Ascending aorta (tissue), 2 donors: ENCODE results near the gene ASZ1. TPM values are rescaled to one million over a fixed set of nuclear protein-coding genes. Genes with fewer than 3 reads are reported as not detected.

Experiments
- DNase-seq, 2 donors: peaks; one replicate each; pipeline ENCODE4 v3.0.0-alpha.2; 2019; ENCODE audit warnings: low spot score in 2 of 2
- H3K27ac ChIP-seq, 2 donors: fragments of 200-600 bp; sonication (generic); one replicate each; pipeline ENCODE4 v1.5.1; 2016 to 2017; ENCODE audit warnings: mild to moderate bottlenecking in 1 of 2
- H3K27me3 ChIP-seq: fragments of 200-600 bp; sonication (generic); one replicate; pipeline ENCODE4 v1.5.1; 2017
- H3K36me3 ChIP-seq, 2 donors: fragments of 200-600 bp; sonication (generic); one replicate each; pipeline ENCODE4 v1.5.1; 2016
- H3K4me1 ChIP-seq, 2 donors: fragments of 200-600 bp; sonication (generic); one replicate each; pipeline ENCODE4 v1.5.1; 2016 to 2017; ENCODE audit warnings: mild to moderate bottlenecking in 1 of 2
- H3K4me3 ChIP-seq, 2 donors: fragments of 200-600 bp; sonication (generic); one replicate each; pipeline ENCODE4 v1.5.1; 2016 to 2017; ENCODE audit warnings: mild to moderate bottlenecking in 1 of 2
- H3K9me3 ChIP-seq, 2 donors: fragments of 200-600 bp; sonication (generic); one replicate each; pipeline ENCODE4 v1.5.1; 2016
- CTCF ChIP-seq, 3 experiments: fragments of 200-600 bp in 2 of 3; fragments of 450-650 bp in 1 of 3; sonication (generic) in 2 of 3; IDR thresholded peaks; one replicate each; pipeline ENCODE4 v1.5.1; 2016 to 2019; ENCODE audit warnings: antibody characterized with exemption in 3 of 3, mild to moderate bottlenecking in 1 of 3, moderate library complexity in 1 of 3
- intact Hi-C: fragments of 100-400 bp; cut with DNase I; formaldehyde crosslinking; loops from one replicate; pipeline ENCODE4 v1.15.1; 2023
- total RNA-seq: library from RNA; depleted of rRNA; stranded (reverse); fragments of >200 nt; gene quantifications from one replicate; pipeline ENCODE4 v1.1.0, GENCODE V29; 2016

The ASZ1 gene
- total RNA-seq, 1 donor from 2014 or later: not detected

DNA sequence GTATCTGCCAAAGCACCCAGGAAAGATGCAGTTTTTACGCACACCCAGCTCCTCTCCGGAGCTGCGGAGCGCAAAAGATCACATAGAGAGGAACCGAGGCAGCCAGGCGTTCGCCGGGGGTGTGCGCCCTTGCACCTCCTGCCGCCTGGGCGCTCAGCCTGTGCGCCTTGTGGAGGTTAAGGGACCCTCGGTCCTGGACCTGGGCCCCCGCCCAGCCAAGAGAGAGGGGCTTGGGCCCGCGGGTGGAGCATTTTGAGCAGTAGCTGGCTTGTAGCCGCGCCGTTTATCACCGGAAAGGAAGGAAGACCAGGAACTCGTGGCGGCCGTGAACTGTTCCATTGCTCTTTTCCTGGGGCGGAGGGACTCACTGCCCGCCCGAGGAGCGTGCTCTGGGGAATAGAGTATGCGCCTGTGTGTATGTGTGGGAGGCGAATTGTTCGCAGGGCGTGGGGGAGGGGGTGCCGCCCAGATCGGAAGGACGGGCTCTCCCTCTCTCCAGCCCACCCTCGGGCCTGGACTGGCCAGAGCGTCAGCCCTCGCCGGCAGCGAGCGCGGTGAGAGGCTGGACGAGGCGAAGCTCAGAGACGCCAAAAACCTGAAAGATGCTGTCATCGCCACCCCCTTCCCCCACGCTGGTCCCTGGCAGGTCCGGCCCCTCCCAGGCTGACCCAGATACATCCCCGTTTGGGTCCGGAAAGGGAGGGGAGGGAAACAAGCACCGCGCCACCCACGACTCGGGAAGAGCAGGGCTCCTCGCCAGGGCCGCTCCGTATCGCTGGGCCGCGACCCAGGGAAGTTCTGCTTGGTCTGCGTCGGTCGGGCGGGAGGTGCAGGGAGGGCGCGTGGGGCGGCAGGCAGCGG, 103.2 kb downstream of the ASZ1 start:
- no peak for TF ChIP-seq CTCF (IDR thresholded peaks at IDR 0.05)
- intact Hi-C loops: no loop called here
- H3K27me3 ChIP-seq: no peaks in the 10 kb centered on the region
- peak overlapping the region; percentile 61 to 67 for H3K4me3 ChIP-seq
- H3K9me3 ChIP-seq: no peaks in the 10 kb centered on the region
- H3K36me3 ChIP-seq: no peaks in the 10 kb centered on the region
- DNase-seq: peak in 1 of 2 donors; percentile 73
- no peak overlapping the region for H3K27ac ChIP-seq
- peaks cover 0 to 4% of the 10 kb centered on the region in 2 donors for H3K4me1 ChIP-seq

DNA sequence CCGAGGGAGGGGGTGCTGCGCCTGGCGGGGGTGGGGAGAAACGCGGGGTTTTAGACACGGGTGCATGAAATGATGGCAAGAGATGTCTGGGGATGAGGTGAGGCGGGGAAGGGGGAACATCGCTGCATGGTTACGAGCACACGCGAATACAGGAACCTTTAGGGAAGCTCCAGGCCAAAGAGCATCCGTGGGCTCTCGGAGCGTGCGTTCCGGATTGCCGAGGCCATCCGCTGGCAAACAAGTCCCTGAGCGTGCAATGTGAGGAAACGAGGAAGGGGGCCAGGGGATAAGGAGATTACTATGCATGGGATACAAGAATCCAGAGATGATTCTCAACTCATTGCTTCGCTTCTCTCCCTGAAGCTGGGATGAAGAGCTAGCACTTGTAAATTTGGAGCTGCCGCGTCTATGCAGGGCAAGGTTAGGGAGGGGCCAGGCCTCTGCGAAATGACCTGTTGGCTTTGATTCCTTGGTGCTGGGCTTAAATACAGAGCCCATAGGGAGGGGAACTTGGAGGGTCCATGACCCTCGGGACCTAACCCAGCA, 103.9 kb downstream of the ASZ1 start:
- no peak for DNase-seq
- H3K36me3 ChIP-seq: no peaks in the 10 kb centered on the region
- H3K9me3 ChIP-seq: no peaks in the 10 kb centered on the region
- no peak for TF ChIP-seq CTCF (IDR thresholded peaks at IDR 0.05)
- no peaks in the 10 kb centered on the region for H3K27me3 ChIP-seq
- intact Hi-C loops: no loop called here
- peak overlapping the region; percentile 61 to 67 for H3K4me3 ChIP-seq
- no peak overlapping the region for H3K27ac ChIP-seq
- peaks cover 0 to 4% of the 10 kb centered on the region in 2 donors for H3K4me1 ChIP-seq

DNA sequence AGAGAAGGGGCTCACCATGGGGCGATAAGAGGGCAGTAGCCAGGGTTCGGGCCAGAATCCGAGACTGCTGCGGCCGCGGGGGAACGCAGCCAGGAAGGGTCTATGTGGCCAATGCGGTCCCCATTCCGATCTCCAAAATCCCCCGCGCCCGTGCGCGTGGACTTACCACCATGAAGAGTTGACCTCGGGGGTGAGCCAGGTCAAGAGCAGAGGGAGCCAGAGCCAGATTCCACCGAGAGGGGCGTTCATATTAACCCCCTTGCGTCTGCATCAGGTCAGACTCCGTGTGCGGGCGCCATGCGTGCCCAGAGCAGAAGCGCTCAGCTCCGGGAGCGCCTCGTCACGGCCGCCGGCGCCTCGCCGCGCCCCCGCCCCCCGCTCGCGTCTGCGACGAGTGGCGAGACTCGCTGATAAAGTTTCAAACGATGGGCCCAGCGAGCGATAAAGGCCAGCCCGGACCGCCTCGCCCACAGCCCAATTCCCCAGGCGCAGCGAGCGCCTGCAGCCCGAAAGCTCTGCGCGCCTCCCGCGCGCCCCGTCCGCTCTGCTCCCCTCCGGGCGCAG, 104.5 kb downstream of the ASZ1 start, which contains the start of gene WNT2:
Gene WNT2, minus strand, starts transcription at position 318 of the 564 bp plus-strand sequence. Its CDS starts 69 bp downstream, at position 249.
- no peak for TF ChIP-seq CTCF (IDR thresholded peaks at IDR 0.05)
- Histone ChIP-seq H3K36me3 (no peaks in the 10 kb centered on the region), H3K9me3 (no peaks in the 10 kb centered on the region), H3K4me1 (peaks cover 0 to 4% of the 10 kb centered on the region in 2 donors), H3K4me3 (peak within 1 kb of the TSS; percentile 61 to 67), H3K27me3 (no peaks in the 10 kb centered on the region), H3K27ac (no peak within 1 kb of the TSS)
- DNase-seq: no peak
- intact Hi-C loops: no loop called here

DNA sequence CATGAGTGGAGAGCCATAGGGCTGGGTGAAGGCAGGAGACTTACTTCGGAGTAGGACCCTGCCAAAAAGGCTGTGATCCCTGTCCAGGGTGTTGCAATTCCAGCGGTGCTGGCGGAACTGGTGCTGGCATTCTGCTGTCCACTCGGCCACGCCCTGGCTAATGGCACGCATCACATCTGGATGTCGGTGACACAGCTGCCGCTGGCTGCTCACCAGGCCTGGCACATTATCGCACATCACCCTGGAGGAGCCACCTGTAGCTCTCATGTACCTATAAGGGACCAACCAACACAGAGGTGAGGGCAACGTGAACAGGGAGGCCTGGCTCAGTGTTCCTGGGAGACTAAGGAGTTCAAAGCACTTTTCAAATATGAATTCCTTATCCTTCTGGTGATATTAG, 106.8 kb downstream of the ASZ1 start:
- intact Hi-C loops: no loop called here

GRCh38 chr7:117319181-117319580, 108.1 kb downstream of the ASZ1 start:
- no peak for TF ChIP-seq CTCF (IDR thresholded peaks at IDR 0.05)
- DNase-seq: no peak
- Histone ChIP-seq H3K27me3 (no peaks in the 10 kb centered on the region), H3K9me3 (no peaks in the 10 kb centered on the region), H3K4me1 (peaks cover 0 to 4% of the 10 kb centered on the region in 2 donors), H3K27ac (no peak overlapping the region), H3K4me3 (no peak overlapping the region), H3K36me3 (no peaks in the 10 kb centered on the region)
- intact Hi-C loops: no loop called here

More for the DNA sequence above, 106.8 kb downstream of the ASZ1 start:
- no peaks in the 10 kb centered on the region for H3K36me3 ChIP-seq
- DNase-seq: no peak
- no peaks in the 10 kb centered on the region for H3K27me3 ChIP-seq
- no peaks in the 10 kb centered on the region for H3K9me3 ChIP-seq
- H3K4me1 ChIP-seq: peaks cover 0 to 4% of the 10 kb centered on the region in 2 donors
- H3K27ac ChIP-seq: no peak overlapping the region
- H3K4me3 ChIP-seq: no peak overlapping the region
- TF ChIP-seq CTCF (IDR thresholded peaks at IDR 0.05): no peak
